ENCODE data around the gene ARNT2.

The ARNT2 gene

GRCh38 chr15:80411788-80412288 is 7.7 kb downstream of the ARNT2 start:
- DNase-seq: no peak

GRCh38 chr15:80414546-80415357 is 10.6 kb downstream of the ARNT2 start:
- DNase-seq: no peak

GRCh38 chr15:80415358-80415670 is 11.1 kb downstream of the ARNT2 start:
- no peak for DNase-seq

GRCh38 chr15:80416702-80417101 is 12.5 kb downstream of the ARNT2 start:
- DNase-seq: no peak

- no peak for DNase-seq
These were observed 14.8 kb downstream of the ARNT2 start for GRCh38 chr15:80418892-80419537.

GRCh38 chr15:80419546-80419945 is 15.4 kb downstream of the ARNT2 start:
- DNase-seq: no peak

- no peak for DNase-seq
These were observed 16.5 kb downstream of the ARNT2 start for GRCh38 chr15:80420658-80421057.

GRCh38 chr15:80423215-80423614 is 19.0 kb downstream of the ARNT2 start:
- no peak for DNase-seq

- DNase-seq: no peak
These were observed 20.2 kb downstream of the ARNT2 start for GRCh38 chr15:80424381-80424780.

GRCh38 chr15:80426316-80426715 is 22.1 kb downstream of the ARNT2 start:
- no peak for DNase-seq

GRCh38 chr15:80429964-80430363 is 25.8 kb downstream of the ARNT2 start:
- DNase-seq: no peak

GRCh38 chr15:80431635-80432344 is 27.6 kb downstream of the ARNT2 start:
- DNase-seq: no peak

GRCh38 chr15:80432345-80432702 is 28.1 kb downstream of the ARNT2 start:
- no peak for DNase-seq

- DNase-seq: no peak
These were observed 29.7 kb downstream of the ARNT2 start for GRCh38 chr15:80433836-80434235.

- DNase-seq: no peak
These were observed 30.9 kb downstream of the ARNT2 start for GRCh38 chr15:80434926-80435720.

- no peak for DNase-seq
These were observed 32.5 kb downstream of the ARNT2 start for GRCh38 chr15:80436511-80437307.

- DNase-seq: no peak
These were observed 33.2 kb downstream of the ARNT2 start for GRCh38 chr15:80437334-80437891.

GRCh38 chr15:80439140-80439539 is 35.0 kb downstream of the ARNT2 start:
- DNase-seq: no peak

- DNase-seq: no peak
These were observed 35.8 kb downstream of the ARNT2 start for GRCh38 chr15:80440024-80440423.

GRCh38 chr15:80441041-80441440 is 36.9 kb downstream of the ARNT2 start:
- no peak for DNase-seq

GRCh38 chr15:80441714-80442113 is 37.5 kb downstream of the ARNT2 start:
- no peak for DNase-seq
